MCF 10A (cell line): Measurements from ENCODE around the gene CHPF2. TPM values are rescaled to one million over a fixed set of nuclear protein-coding genes. Genes with fewer than 3 reads are reported as not detected.

Experiments
- BruUV-seq: library from RNA; stranded (reverse); fragments of 400-500 nt; replicated peaks from 2 replicates; lab custom pipeline; 2021; lab: Mats Ljungman, UMichigan
- CTCF ChIA-PET: fragments of 300-600 bp; sonication (Branson Sonifier 250); formaldehyde crosslinking; extraction: SDS; loops from one replicate; lab custom pipeline; 2021; ENCODE audit warnings: antibody characterized with exemption, inconsistent platforms; lab: Yijun Ruan, JAX
- POLR2A ChIA-PET: fragments of 300-600, 350-650 bp; sonication (Branson Sonifier 250); formaldehyde crosslinking; extraction: SDS; loops from one replicate; lab custom pipeline; 2020; ENCODE audit warnings: antibody characterized with exemption, inconsistent platforms; lab: Yijun Ruan, JAX
- DNase-seq: peaks from one replicate; pipeline ENCODE4 v3.0.0-alpha.2; 2018; ENCODE audit not compliant: unreplicated experiment
- H3K27ac Mint-ChIP-seq: one replicate; pipeline ENCODE4 v1.8.0; 2022; ENCODE audit warnings: mild to moderate bottlenecking, low read depth, mixed read lengths; ENCODE audit not compliant: unreplicated experiment
- H3K27me3 Mint-ChIP-seq: one replicate; pipeline ENCODE4 v1.8.0; 2022; ENCODE audit warnings: mixed read lengths; ENCODE audit not compliant: insufficient read depth, unreplicated experiment
- H3K36me3 Mint-ChIP-seq: one replicate; pipeline ENCODE4 v1.8.0; 2022; ENCODE audit warnings: mild to moderate bottlenecking, moderate library complexity, mixed read lengths; ENCODE audit not compliant: insufficient read depth, unreplicated experiment
- H3K4me1 Mint-ChIP-seq: one replicate; pipeline ENCODE4 v1.8.0; 2022; ENCODE audit warnings: mixed read lengths; ENCODE audit not compliant: insufficient read depth, unreplicated experiment
- H3K4me3 Mint-ChIP-seq: one replicate; pipeline ENCODE4 v1.8.0; 2022; ENCODE audit warnings: mild to moderate bottlenecking, moderate library complexity, mixed read lengths; ENCODE audit not compliant: unreplicated experiment
- H3K9me3 Mint-ChIP-seq: one replicate; pipeline ENCODE4 v1.8.0; 2022; ENCODE audit warnings: mixed read lengths; ENCODE audit not compliant: unreplicated experiment
- intact Hi-C: fragments of 100-400 bp; cut with micrococcal nuclease; formaldehyde crosslinking; loops from 2 replicates; pipeline ENCODE4 v1.14.1; 2022
- total RNA-seq: library from RNA; stranded (reverse); gene quantifications from 2 replicates; pipeline ENCODE4 v1.2.3, GENCODE V29; 2022
- TF ChIP-seq, protein P1 (sequence below): fragments of 200-600 bp; IDR thresholded peaks from one replicate; pipeline ENCODE4 v1.8.0; 2022; ENCODE audit warnings: antibody characterized with exemption, mild to moderate bottlenecking; ENCODE audit not compliant: unreplicated experiment

Gene CHPF2
- total RNA-seq, 1 experiment from 2014 or later, result 28.2 TPM

DNA sequence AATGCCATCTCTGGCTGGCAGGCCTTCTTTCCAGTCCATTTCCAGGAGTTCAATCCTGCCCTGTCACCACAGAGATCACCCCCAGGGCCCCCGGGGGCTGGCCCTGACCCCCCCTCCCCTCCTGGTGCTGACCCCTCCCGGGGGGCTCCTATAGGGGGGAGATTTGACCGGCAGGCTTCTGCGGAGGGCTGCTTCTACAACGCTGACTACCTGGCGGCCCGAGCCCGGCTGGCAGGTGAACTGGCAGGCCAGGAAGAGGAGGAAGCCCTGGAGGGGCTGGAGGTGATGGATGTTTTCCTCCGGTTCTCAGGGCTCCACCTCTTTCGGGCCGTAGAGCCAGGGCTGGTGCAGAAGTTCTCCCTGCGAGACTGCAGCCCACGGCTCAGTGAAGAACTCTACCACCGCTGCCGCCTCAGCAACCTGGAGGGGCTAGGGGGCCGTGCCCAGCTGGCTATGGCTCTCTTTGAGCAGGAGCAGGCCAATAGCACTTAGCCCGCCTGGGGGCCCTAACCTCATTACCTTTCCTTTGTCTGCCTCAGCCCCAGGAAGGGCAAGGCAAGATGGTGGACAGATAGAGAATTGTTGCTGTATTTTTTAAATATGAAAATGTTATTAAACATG, 6.0 kb downstream of the CHPF2 start:
- no peak for DNase-seq
- ChIA-PET POLR2A (interaction anchor here (1.1 kb wide), 1 partner anchor 11 kb away, joined by 3 read pairs; the partner anchor contains the start of gene ABCF2), CTCF (interaction anchor here (1.6 kb wide), 1 partner anchor 114 kb away, joined by 3 read pairs; no protein-coding TSS in a partner anchor)
- TF ChIP-seq, protein P1, sequence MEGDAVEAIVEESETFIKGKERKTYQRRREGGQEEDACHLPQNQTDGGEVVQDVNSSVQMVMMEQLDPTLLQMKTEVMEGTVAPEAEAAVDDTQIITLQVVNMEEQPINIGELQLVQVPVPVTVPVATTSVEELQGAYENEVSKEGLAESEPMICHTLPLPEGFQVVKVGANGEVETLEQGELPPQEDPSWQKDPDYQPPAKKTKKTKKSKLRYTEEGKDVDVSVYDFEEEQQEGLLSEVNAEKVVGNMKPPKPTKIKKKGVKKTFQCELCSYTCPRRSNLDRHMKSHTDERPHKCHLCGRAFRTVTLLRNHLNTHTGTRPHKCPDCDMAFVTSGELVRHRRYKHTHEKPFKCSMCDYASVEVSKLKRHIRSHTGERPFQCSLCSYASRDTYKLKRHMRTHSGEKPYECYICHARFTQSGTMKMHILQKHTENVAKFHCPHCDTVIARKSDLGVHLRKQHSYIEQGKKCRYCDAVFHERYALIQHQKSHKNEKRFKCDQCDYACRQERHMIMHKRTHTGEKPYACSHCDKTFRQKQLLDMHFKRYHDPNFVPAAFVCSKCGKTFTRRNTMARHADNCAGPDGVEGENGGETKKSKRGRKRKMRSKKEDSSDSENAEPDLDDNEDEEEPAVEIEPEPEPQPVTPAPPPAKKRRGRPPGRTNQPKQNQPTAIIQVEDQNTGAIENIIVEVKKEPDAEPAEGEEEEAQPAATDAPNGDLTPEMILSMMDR, result no peak
- intact Hi-C loops, result no loop called here
- no TSS peak for BruUV-seq
- H3K27ac Mint-ChIP-seq, result no peak overlapping the region
- H3K36me3 Mint-ChIP-seq, result peaks cover 54% of the 10 kb centered on the region
- H3K9me3 Mint-ChIP-seq, result no peaks in the 10 kb centered on the region
- no peak overlapping the region for H3K4me3 Mint-ChIP-seq
- no peaks in the 10 kb centered on the region for H3K27me3 Mint-ChIP-seq
- peaks cover 5% of the 10 kb centered on the region for H3K4me1 Mint-ChIP-seq

GRCh38 chr7:151238924-151239836, 6.9 kb downstream of the CHPF2 start:
- Mint-ChIP-seq H3K27me3 (no peaks in the 10 kb centered on the region), H3K36me3 (peaks cover 53% of the 10 kb centered on the region), H3K4me1 (no peaks in the 10 kb centered on the region), H3K27ac (no peak overlapping the region), H3K9me3 (no peaks in the 10 kb centered on the region), H3K4me3 (no peak overlapping the region)
- TF ChIP-seq, protein P1, result no peak
- no peak for DNase-seq
- intact Hi-C loops, result no loop called here
- BruUV-seq, result no TSS peak
- ChIA-PET POLR2A (interaction anchor here (1.1 kb wide), 1 partner anchor 12 kb away, joined by 3 read pairs; the partner anchor contains the start of gene ABCF2), CTCF (interaction anchor here (0.6 to 1.6 kb wide), 2 partner anchors 115 to 123 kb away, joined by 3 read pairs; no protein-coding TSS in a partner anchor)

GRCh38 chr7:151239837-151240459, 7.7 kb downstream of the CHPF2 start:
- TF ChIP-seq, protein P1, result no peak
- Mint-ChIP-seq H3K4me3 (no peak overlapping the region), H3K27ac (no peak overlapping the region), H3K36me3 (peaks cover 47% of the 10 kb centered on the region), H3K9me3 (no peaks in the 10 kb centered on the region), H3K27me3 (no peaks in the 10 kb centered on the region), H3K4me1 (no peaks in the 10 kb centered on the region)
- no TSS peak for BruUV-seq
- intact Hi-C loops, result no loop called here
- POLR2A ChIA-PET, result interaction anchor here (0.6 kb wide), 1 partner anchor 93 kb away, joined by 3 read pairs; no protein-coding TSS in a partner anchor
- no peak for DNase-seq
- CTCF ChIA-PET, result interaction anchor here (1.6 kb wide), 1 partner anchor 116 kb away, joined by 3 read pairs; no protein-coding TSS in a partner anchor
